Esophagus muscularis mucosa (tissue), 4 donors: ENCODE results near the gene USP12. TPM values are rescaled to one million over a fixed set of nuclear protein-coding genes. Genes with fewer than 3 reads are reported as not detected.

Experiments
- DNase-seq: peaks from one replicate; pipeline ENCODE4 v3.0.0-alpha.2; 2017; ENCODE audit errors: extremely low spot score
- H3K27ac ChIP-seq, 4 donors: fragments of 200-600 bp; sonication (generic); replicated peaks in 1 of 4; 1 replicate in 3 of 4; 2 replicates in 1 of 4; pipeline ENCODE4 v1.5.1; 2016 to 2019; ENCODE audit warnings: mild to moderate bottlenecking in 1 of 4
- H3K27me3 ChIP-seq, 4 donors: fragments of 200-600 bp; sonication (generic); one replicate each; pipeline versions ENCODE4 v1.5.1 to v1.6.0; 2016 to 2019
- H3K36me3 ChIP-seq, 4 donors: fragments of 200-600 bp; sonication (generic); one replicate each; pipeline ENCODE4 v1.5.1; 2016 to 2019
- H3K4me1 ChIP-seq, 4 donors: fragments of 200-600 bp; sonication (generic); one replicate each; pipeline ENCODE4 v1.5.1; 2016 to 2019
- H3K4me3 ChIP-seq, 4 donors: fragments of 200-600 bp; sonication (generic); 1 replicate in 2 of 4; 2 replicates in 2 of 4; pipeline ENCODE4 v1.5.1; 2016 to 2019; ENCODE audit warnings: mild to moderate bottlenecking in 4 of 4, moderate library complexity in 1 of 4
- H3K9me3 ChIP-seq, 4 donors: fragments of 200-600 bp; sonication (generic); 1 replicate in 3 of 4; 2 replicates in 1 of 4; pipeline ENCODE4 v1.5.1; 2016 to 2019
- EP300 ChIP-seq: sonication (generic); formaldehyde crosslinking; IDR thresholded peaks from one replicate; pipeline ENCODE4 v1.6.1; 2017; ENCODE audit warnings: antibody characterized with exemption
- POLR2A ChIP-seq: fragments of 450-650 bp; IDR thresholded peaks from one replicate; pipeline ENCODE4 v1.6.1; 2017; ENCODE audit warnings: antibody characterized with exemption, moderate library complexity, mild to moderate bottlenecking, low read depth
- POLR2AphosphoS5 ChIP-seq, 2 donors: sonication (generic); formaldehyde crosslinking; IDR thresholded peaks; one replicate each; pipeline ENCODE4 v1.6.1; 2017; ENCODE audit warnings: antibody characterized with exemption in 2 of 2
- WGBS: methylation state at CpG from one replicate; pipeline ENCODE4 v1.1.5; 2018; 5-methylcytosine and 5-hydroxymethylcytosine counted together
- intact Hi-C: fragments of 100-400 bp; cut with DNase I; formaldehyde crosslinking; loops from one replicate; pipeline ENCODE4 v1.15.1; 2023
- total RNA-seq, 4 donors: library from RNA; depleted of rRNA; stranded (reverse); fragments of >200 nt; gene quantifications; one replicate each; pipeline versions ENCODE4 v1.1.0 to v1.2.1, GENCODE V29; 2016
- TF ChIP-seq, protein P1 (sequence below), 3 experiments: fragments of 200-600 bp in 2 of 3; fragments of 450-650 bp in 1 of 3; sonication (generic) in 2 of 3; IDR thresholded peaks; one replicate each; pipeline ENCODE4 v1.5.1; 2017 to 2019; ENCODE audit warnings: antibody characterized with exemption in 3 of 3, mild to moderate bottlenecking in 2 of 3, moderate library complexity in 1 of 3

USP12 gene
- total RNA-seq, 4 donors from 2014 or later, result 55.6 to 107 (median 87.3) TPM

- Histone ChIP-seq H3K27ac (peak overlapping the region in 3 of 4 donors; percentile 77 to 86 (median 80)), H3K4me1 (peaks cover 0 to 69% (median 64%) of the 10 kb centered on the region in 4 donors), H3K27me3 (no peaks in the 10 kb centered on the region), H3K36me3 (no peaks in the 10 kb centered on the region), H3K9me3 (no peaks in the 10 kb centered on the region), H3K4me3 (no peak overlapping the region)
- 89% methylated on average over 8 of the region's 8 CpGs for WGBS
- intact Hi-C loops, result no loop called here
- DNase-seq, result no peak
- no peak for TF ChIP-seq POLR2AphosphoS5 (IDR thresholded peaks at IDR 0.05)
- TF ChIP-seq POLR2A, result no peak
- TF ChIP-seq, protein P1, sequence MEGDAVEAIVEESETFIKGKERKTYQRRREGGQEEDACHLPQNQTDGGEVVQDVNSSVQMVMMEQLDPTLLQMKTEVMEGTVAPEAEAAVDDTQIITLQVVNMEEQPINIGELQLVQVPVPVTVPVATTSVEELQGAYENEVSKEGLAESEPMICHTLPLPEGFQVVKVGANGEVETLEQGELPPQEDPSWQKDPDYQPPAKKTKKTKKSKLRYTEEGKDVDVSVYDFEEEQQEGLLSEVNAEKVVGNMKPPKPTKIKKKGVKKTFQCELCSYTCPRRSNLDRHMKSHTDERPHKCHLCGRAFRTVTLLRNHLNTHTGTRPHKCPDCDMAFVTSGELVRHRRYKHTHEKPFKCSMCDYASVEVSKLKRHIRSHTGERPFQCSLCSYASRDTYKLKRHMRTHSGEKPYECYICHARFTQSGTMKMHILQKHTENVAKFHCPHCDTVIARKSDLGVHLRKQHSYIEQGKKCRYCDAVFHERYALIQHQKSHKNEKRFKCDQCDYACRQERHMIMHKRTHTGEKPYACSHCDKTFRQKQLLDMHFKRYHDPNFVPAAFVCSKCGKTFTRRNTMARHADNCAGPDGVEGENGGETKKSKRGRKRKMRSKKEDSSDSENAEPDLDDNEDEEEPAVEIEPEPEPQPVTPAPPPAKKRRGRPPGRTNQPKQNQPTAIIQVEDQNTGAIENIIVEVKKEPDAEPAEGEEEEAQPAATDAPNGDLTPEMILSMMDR (IDR thresholded peaks at IDR 0.05), result no peak
- no peak for TF ChIP-seq EP300
These were observed 151.2 kb downstream of the USP12 start for GRCh38 chr13:27020415-27020814.

GRCh38 chr13:27018882-27019281 lies 152.7 kb downstream of the USP12 start:
- WGBS, result 79% methylated on average over 5 of the region's 5 CpGs
- peak overlapping the region in 1 of 4 donors; percentile 54 for H3K27ac ChIP-seq
- H3K4me3 ChIP-seq, result no peak overlapping the region
- H3K9me3 ChIP-seq, result no peaks in the 10 kb centered on the region
- no peaks in the 10 kb centered on the region for H3K27me3 ChIP-seq
- intact Hi-C loops, result no loop called here
- TF ChIP-seq POLR2A (no peak), POLR2AphosphoS5 (IDR thresholded peaks at IDR 0.05) (no peak)
- TF ChIP-seq, protein P1 (IDR thresholded peaks at IDR 0.05), result no peak
- peaks cover 0 to 66% (median 64%) of the 10 kb centered on the region in 4 donors for H3K4me1 ChIP-seq
- no peak for DNase-seq
- H3K36me3 ChIP-seq, result no peaks in the 10 kb centered on the region

GRCh38 chr13:27018344-27018861 lies 153.2 kb downstream of the USP12 start:
- no peak for DNase-seq
- H3K27me3 ChIP-seq, result no peaks in the 10 kb centered on the region
- TF ChIP-seq POLR2AphosphoS5 (IDR thresholded peaks at IDR 0.05), result no peak
- TF ChIP-seq EP300, result no peak
- TF ChIP-seq POLR2A, result no peak
- TF ChIP-seq, protein P1 (IDR thresholded peaks at IDR 0.05), result no peak
- H3K36me3 ChIP-seq, result no peaks in the 10 kb centered on the region
- peaks cover 0 to 66% (median 63%) of the 10 kb centered on the region in 4 donors for H3K4me1 ChIP-seq
- WGBS, result 65% methylated on average over 8 of the region's 8 CpGs
- H3K27ac ChIP-seq, result peak overlapping the region in 2 of 4 donors; percentile 4 to 54
- H3K4me3 ChIP-seq, result no peak overlapping the region
- H3K9me3 ChIP-seq, result no peaks in the 10 kb centered on the region
- intact Hi-C loops, result no loop called here

DNA sequence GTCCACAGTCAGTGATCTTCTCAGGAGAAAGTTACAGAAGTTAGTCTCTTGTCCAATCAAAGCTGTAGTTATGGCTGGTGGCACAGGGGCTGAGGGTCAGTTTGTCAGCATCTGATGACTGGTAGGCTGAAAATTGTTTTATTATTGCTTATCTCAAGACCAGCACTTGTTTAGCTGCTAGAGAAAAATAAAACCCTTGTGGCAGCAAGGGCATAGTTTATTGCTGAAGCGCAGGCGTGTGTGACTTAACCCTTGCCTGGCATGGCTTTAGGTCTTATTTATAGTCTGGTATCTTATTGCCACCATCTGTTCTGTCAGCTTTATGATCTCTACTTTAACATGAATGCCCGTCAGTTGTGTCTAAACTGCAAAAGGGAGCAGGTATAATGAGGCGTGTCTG lies 154.7 kb downstream of the USP12 start:
- H3K4me1 ChIP-seq, result peaks cover 0 to 61% (median 52%) of the 10 kb centered on the region in 4 donors
- intact Hi-C loops, result no loop called here
- DNase-seq, result no peak
- H3K36me3 ChIP-seq, result no peaks in the 10 kb centered on the region
- no peak overlapping the region for H3K27ac ChIP-seq
- H3K9me3 ChIP-seq, result no peaks in the 10 kb centered on the region
- H3K4me3 ChIP-seq, result no peak overlapping the region
- no peaks in the 10 kb centered on the region for H3K27me3 ChIP-seq
- WGBS, result 83% methylated on average over 4 of the region's 4 CpGs
- TF ChIP-seq, protein P1 (IDR thresholded peaks at IDR 0.05), result no peak
- no peak for TF ChIP-seq POLR2A
- TF ChIP-seq EP300, result no peak
- no peak for TF ChIP-seq POLR2AphosphoS5 (IDR thresholded peaks at IDR 0.05)

Other genes with a start within 250 kb of the USP12 start
- 1,000 to 10,000 TPM in 2 of 4 donors, 100 to 1,000 TPM in 2; 432 to 1,374 (median 1,046) TPM for gene RPL21, start 79.7 kb upstream of the USP12 start, total RNA-seq
- gene RASL11A, start 99.0 kb upstream of the USP12 start, total RNA-seq, result 10 to 100 TPM; 11.2 to 98.9 (median 41.1) TPM